ENCODE results near the gene FAM3B.

FAM3B gene

DNA sequence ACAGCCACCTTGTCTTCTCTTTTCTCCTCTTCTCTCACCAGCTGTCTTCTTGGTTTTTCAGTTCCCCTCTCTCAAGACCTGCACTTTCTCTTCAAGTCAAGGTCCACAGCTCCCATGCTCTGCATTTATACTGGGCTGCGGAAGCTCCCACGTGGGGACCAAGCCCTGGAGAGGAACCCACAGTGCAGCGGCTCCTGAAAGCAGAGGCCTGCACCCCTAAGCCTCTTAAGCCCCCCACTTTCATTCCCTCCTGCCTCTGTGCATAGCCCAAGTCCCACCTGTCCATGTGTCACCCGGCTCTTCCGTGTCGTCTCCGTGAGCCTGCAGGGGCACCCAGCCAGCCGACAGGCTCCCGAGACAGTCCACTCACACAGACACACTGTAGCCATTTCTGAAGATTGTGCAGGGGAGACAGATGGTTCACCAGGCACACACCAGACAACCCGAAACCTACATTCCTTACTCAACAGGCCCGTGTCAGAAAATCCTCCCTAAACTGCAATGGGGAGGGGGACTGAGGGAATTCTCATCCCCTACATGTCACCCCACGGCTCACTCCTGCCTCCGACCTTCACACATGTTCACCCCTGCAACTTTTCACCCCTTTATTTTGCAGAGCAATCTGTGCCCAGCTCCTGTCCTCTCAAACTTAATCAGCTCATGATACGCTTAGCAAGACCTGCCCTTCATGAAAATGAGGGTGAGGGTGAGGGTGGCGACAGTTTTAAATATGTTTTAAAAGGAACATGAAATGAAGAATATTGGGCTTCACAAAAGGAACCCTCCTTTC, 51.5 kb downstream of the FAM3B start:
- DNase-seq (ENCODE audit: low read depth in 2 of 3, low spot score in 1 of 3), result no peak

GRCh38 chr21:41368735-41369104, 52.1 kb downstream of the FAM3B start:
- no peak for DNase-seq (ENCODE audit: low read depth in 2 of 3, low spot score in 1 of 3)

DNA sequence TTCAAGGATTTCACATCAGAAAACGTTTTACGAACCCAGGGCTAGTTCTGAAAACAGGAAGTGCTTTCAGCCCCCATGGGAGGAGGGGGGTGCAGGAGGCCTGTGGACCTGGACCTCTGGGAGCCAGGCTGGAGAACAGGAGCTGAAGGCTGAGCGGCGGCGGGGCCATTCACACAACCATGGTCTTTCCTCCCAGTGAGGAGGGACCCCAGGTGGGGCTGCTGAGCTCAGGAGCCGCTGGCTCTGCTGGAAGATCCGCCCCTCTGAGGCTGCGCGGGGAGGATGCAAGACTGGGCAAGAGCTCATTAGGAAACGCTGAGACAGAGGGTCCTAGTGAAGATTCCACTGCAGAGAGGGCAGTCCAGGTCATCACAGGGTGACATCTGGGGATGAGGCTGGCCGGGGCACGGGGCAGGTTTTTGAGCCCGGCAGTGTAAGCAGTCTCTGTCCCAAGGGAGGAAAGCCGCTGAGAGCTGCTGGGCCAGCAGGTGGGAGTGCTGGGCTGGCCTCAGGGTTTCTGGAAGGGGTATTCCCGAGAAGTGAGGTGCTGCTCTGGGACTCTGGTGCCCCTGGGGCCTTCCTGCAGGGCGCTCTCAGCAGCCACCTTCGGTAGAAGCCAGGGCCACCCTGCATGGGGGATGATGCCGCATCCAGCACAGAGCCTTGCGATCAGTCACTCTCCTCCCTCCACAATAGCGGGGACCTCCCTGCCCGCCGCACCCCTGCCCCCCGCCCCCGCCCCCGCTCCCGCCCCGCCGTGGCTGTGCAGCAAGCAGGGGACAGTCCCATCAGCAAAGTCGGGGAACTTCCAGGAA, 52.7 kb downstream of the FAM3B start:
- peak; percentile 3 to 24 (median 23) for DNase-seq (ENCODE audit: low read depth in 2 of 3, low spot score in 1 of 3)

GRCh38 chr21:41369920-41370839, 53.6 kb downstream of the FAM3B start:
- DNase-seq (ENCODE audit: low read depth in 2 of 3, low spot score in 1 of 3), result peak; percentile 13 to 33 (median 28)

DNA sequence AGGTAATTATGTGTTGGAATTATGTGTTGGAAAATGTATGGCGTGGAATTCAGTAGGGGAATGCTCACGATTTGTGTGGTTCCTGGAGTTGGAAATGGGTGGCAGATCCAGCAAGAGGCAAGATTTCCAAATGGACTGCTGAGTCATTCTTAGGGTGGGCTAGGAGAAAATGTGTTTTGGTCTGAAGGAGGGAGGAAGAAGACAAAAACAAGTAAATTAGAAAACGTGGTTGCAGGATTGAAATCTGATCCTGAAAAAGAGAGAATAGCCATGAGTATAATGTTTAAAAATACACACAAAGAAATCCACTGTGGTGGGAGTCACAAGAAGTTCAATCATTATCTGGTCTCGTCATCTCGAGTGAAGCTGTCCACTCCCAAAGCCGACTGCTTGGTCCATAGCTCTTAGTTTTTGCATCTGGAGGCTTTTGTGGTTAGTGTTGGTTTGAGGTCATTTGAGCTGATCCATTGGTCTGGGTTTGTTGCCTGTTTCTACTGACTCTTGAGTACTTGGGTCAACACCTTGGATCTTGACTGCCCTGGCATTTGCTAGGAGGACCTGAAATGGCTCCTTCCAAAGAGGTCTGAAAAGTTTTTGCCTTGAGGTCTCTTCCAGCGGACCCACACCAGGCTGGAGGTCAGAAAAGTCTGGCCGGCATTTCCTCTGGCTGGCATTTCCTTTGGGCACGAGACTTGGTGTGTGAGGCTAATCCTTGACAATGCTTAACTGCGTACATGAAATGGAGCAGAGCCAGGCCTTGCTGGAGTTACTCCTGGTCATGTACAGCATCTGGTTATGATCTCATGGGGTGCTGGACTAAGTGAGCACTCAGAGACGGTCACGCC, 54.5 kb downstream of the FAM3B start:
- DNase-seq (ENCODE audit: low read depth in 2 of 3, low spot score in 1 of 3), result no peak

DNA sequence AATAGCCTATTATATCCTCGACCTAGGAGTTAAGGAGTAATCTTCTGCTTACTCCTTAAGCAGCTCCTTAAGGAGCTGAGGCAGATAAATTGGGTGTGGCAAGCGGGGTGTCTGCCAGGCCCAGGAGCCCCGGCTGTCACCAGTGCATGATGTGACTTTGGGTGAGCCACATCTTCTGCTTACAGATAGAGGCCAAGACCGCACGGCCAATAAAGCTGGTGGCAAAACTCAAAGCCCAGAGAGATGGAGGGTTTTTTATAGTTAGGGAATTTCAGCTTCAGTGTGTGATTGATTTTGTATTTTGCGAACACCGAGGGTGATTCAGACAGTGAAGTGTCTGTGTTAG, 55.1 kb downstream of the FAM3B start:
- DNase-seq (ENCODE audit: low read depth in 2 of 3, low spot score in 1 of 3), result no peak

GRCh38 chr21:41373253-41373652, 56.7 kb downstream of the FAM3B start:
- DNase-seq (ENCODE audit: low read depth in 2 of 3, low spot score in 1 of 3), result no peak

DNA sequence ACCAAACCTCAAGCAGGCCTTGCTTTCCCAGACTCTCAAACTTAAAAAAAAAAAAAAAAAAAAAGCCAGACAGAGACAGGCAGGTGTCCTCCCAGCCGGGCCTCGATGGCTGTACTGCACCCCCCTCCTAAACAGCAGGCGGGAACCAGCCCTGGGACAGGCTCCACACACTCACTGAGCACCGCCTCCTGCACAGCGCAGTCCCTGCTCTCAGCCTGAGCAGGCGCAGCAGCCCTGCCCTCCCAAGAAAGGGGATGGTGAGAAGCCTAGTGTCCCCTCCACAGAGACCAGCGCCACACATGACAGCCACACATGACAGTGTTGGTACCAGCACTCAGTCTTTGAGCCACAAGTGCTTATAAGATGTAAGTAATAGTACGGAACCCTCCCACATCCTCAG, 57.2 kb downstream of the FAM3B start:
- no peak for DNase-seq (ENCODE audit: low read depth in 2 of 3, low spot score in 1 of 3)

DNA sequence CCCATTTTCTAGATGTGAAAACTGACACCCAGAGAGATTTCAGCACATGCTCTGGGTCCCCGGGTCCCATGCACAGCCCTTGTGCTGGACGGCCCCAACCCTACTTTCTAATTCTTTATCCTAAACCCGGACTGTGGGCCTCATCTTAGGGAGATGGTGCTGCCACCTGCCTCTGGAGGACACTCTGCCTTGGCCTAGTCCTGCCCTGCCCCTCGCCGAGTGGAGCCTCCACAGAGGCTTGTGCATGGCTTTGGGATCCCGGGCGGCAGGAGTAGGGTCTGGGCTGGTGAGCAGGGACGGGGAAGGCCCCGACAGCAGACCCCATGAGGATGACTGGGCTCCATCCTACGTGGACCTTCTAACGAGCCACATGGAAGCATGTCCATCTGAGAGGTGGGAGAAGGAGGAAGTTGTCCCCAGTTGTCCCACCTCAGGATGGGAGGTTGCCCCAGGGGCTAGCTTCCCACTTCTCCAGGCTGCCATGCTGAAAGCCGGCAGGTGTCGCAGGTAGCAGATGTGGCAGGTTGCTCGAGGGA, 57.6 kb downstream of the FAM3B start:
- DNase-seq (ENCODE audit: low read depth in 2 of 3, low spot score in 1 of 3), result no peak

- peak in 1 of 3 donors; percentile 14 for DNase-seq (ENCODE audit: low read depth in 2 of 3, low spot score in 1 of 3)
Measured at GRCh38 chr21:41374867-41375533, 58.4 kb downstream of the FAM3B start.

GRCh38 chr21:41375875-41376274, 59.3 kb downstream of the FAM3B start:
- no peak for DNase-seq (ENCODE audit: low read depth in 2 of 3, low spot score in 1 of 3)

- no peak for DNase-seq (ENCODE audit: low read depth in 2 of 3, low spot score in 1 of 3)
Measured at GRCh38 chr21:41377715-41378114, 61.1 kb downstream of the FAM3B start.

GRCh38 chr21:41378849-41379248, 62.2 kb downstream of the FAM3B start:
- DNase-seq (ENCODE audit: low read depth in 2 of 3, low spot score in 1 of 3), result no peak

DNA sequence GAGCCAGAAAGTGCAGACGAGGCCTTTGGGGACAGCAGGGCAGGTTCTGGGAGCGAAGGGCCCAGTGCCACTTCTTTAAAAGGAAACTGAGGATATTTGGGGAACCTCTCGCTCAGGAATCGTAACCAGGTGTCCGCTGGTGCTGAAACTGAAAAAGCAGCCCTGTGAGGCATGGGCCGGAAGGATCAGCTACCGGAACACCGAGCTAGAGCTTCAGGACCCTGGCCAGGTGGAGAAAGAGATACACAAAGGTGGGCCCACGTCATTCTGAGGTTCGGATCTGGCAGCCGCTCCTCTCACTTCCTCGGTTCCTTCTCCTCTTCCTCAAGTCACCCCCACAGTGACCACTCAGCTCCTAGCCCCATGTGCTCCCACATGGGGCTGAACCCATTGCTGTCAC, 63.3 kb downstream of the FAM3B start:
- DNase-seq (ENCODE audit: low read depth in 2 of 3, low spot score in 1 of 3), result no peak

DNA sequence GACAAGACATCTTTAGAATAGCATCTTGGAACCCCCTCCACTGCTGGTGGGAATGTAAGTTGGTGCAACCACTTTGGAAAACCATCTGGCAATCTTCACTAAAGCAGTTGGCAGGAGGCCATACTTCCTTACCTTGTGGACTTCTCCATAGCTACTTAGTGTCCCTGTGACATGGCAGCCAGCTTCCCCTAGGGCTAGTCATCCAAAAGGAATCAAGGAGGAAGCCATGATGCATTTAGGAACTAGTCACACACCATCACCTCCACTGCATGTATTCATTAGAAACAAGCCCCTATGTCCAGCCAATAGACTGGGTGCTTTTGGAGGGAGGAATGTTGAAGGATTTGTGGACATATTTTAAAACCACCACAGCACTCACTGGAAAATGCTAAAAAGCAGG, 65.1 kb downstream of the FAM3B start:
- no peak for DNase-seq (ENCODE audit: low read depth in 2 of 3, low spot score in 1 of 3)

- no peak for DNase-seq (ENCODE audit: low read depth in 2 of 3, low spot score in 1 of 3)
Measured at GRCh38 chr21:41387042-41387819, 70.6 kb downstream of the FAM3B start.

DNA sequence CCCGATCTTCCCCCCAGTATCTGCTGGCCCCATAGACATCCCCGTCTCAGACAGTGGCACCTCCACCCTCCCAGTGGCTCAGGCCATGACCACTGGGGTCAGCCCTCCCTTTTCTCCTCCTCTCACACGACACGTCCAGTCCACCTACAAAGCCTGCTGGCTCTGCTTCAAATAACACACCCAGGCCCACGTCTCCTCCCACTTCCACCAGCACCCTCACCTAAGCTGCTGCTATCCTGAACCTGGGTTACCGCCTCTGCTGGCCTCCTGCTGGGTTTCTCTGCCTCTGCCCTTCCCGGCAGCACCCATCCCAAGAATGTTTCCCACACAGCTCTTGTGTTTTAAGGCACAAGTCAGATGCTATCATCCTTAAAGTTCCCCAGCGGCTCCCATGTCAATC, 71.2 kb downstream of the FAM3B start:
- DNase-seq (ENCODE audit: low read depth in 2 of 3, low spot score in 1 of 3), result no peak

- DNase-seq (ENCODE audit: low read depth in 2 of 3, low spot score in 1 of 3), result no peak
Measured at GRCh38 chr21:41388259-41388658, 71.7 kb downstream of the FAM3B start.

DNA sequence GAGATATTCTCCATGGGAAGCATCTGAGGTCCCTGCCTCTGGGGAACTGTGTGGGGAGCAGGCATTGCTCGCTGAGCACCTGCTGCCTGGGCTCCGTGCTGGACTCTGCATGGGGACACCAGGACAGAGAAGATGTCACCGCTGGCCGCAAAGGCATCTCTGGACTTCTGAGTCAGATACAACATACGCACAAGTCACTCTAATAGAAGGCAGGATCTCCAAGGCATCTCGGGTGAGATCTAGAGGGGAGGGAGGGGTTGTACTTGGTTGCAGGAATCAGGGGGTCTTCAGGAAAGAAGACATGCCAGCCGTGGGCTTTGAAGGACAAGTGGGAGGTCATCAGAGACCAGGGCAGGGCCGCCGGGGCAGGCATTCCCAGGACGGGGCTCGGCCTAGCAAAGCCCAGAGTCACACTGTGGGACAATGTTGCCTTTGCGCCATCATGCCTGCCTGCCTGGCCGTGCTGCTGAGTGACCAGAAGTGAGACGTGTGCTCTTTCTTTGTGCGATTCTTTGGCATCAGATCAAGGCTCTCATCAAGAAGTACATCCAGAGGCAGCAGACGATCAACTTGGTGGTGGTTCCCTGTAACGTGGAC, 73.5 kb downstream of the FAM3B start:
- DNase-seq (ENCODE audit: low read depth in 2 of 3, low spot score in 1 of 3), result no peak
